A673 (cell line): ENCODE measurements around the gene GJB4. TPM values are rescaled to one million over a fixed set of nuclear protein-coding genes. Genes with fewer than 3 reads are reported as not detected.
"Not testable (repeated sequence)": the region's sequence is repeated elsewhere in the genome, so short reads cannot be mapped to it uniquely, and the experiment has no call there.

Source experiments
- BruUV-seq: library from RNA; stranded (reverse); fragments of 400-500 nt; replicated peaks from 2 replicates; lab custom pipeline; 2021; lab: Mats Ljungman, UMichigan
- CTCF ChIA-PET: fragments of 300-600 bp; sonication (Branson Sonifier 250); formaldehyde crosslinking; loops from one replicate; lab custom pipeline; 2022; ENCODE audit warnings: antibody characterized with exemption; lab: Charles Lee
- POLR2A ChIA-PET: fragments of 300-600 bp; sonication (Branson Sonifier 250); formaldehyde crosslinking; loops from one replicate; lab custom pipeline; 2022; ENCODE audit warnings: antibody characterized with exemption; ENCODE audit not compliant: low non-redundant PET; lab: Charles Lee
- DNase-seq: peaks from one replicate; pipeline ENCODE4 v3.0.0-alpha.2; 2015; ENCODE audit warnings: low spot score
- H3K27ac ChIP-seq: fragments of 200-600 bp; sonication (generic); 2 replicates; pipeline ENCODE4 v1.5.1; 2016; ENCODE audit warnings: mixed run types, low read depth, mild to moderate bottlenecking, mixed read lengths, antibody characterized with exemption, low read length; ENCODE audit not compliant: poor library complexity, severe bottlenecking
- H3K27me3 ChIP-seq: fragments of 200-600 bp; sonication (generic); replicated peaks from 2 replicates; pipeline ENCODE4 v1.6.1; 2017; ENCODE audit warnings: mixed run types, low read depth, mild to moderate bottlenecking, mixed read lengths, antibody characterized with exemption, low read length; ENCODE audit not compliant: insufficient read depth, poor library complexity
- H3K36me3 ChIP-seq: fragments of 200-600 bp; sonication (generic); 2 replicates; pipeline ENCODE4 v1.6.1; 2016; ENCODE audit warnings: mixed run types, mild to moderate bottlenecking, mixed read lengths, antibody characterized with exemption, low read length; ENCODE audit not compliant: insufficient read depth, poor library complexity, severe bottlenecking
- H3K4me1 ChIP-seq: fragments of 200-600 bp; sonication (generic); 2 replicates; pipeline ENCODE4 v1.6.1; 2017; ENCODE audit warnings: mixed run types, mild to moderate bottlenecking, mixed read lengths, antibody characterized with exemption, low read length; ENCODE audit not compliant: insufficient read depth, poor library complexity, severe bottlenecking
- H3K4me3 ChIP-seq: fragments of 200-600 bp; sonication (generic); 2 replicates; pipeline ENCODE4 v1.5.1; 2016; ENCODE audit warnings: low read depth, mixed run types, mild to moderate bottlenecking, mixed read lengths, low read length; ENCODE audit not compliant: poor library complexity, severe bottlenecking
- H3K9me3 ChIP-seq: fragments of 200-600 bp; sonication (generic); 2 replicates; pipeline ENCODE4 v1.6.1; 2016; ENCODE audit warnings: mixed run types, low read depth, mild to moderate bottlenecking, mixed read lengths, antibody characterized with exemption, low read length; ENCODE audit not compliant: poor library complexity, severe bottlenecking
- CTCF ChIP-seq: fragments of 300-800, 200-600 bp; sonication (generic); conservative IDR thresholded peaks from 2 replicates; pipeline ENCODE4 v1.5.1; 2017; ENCODE audit warnings: low read depth, mild to moderate bottlenecking, antibody characterized with exemption, low read length, moderate library complexity, mixed read lengths
- EZH2 ChIP-seq: fragments of 200-600 bp; sonication (generic); IDR thresholded peaks from 2 replicates; pipeline ENCODE4 v1.6.1; 2017; ENCODE audit warnings: borderline replicate concordance, low read depth, mild to moderate bottlenecking, mixed read lengths, antibody characterized with exemption, low read length; ENCODE audit not compliant: poor library complexity, severe bottlenecking
- intact Hi-C: fragments of 100-400 bp; cut with micrococcal nuclease; formaldehyde crosslinking; loops from one replicate; pipeline ENCODE4 v1.10.0; 2022; ENCODE audit not compliant: unreplicated experiment
- total RNA-seq: library from RNA; stranded (reverse); gene quantifications from 2 replicates; pipeline ENCODE4 v1.2.3, GENCODE V29; 2021

The GJB4 gene
- total RNA-seq, 1 experiment from 2014 or later: not detected

- Histone ChIP-seq H3K4me1 (no peaks in the 10 kb centered on the region), H3K27me3 (peaks cover 13% of the 10 kb centered on the region), H3K27ac (no peak overlapping the region), H3K36me3 (no peaks in the 10 kb centered on the region), H3K9me3 (no peaks in the 10 kb centered on the region), H3K4me3 (no peak overlapping the region)
- CTCF ChIA-PET: no interaction called here
- TF ChIP-seq EZH2: no peak
- TF ChIP-seq CTCF: no peak
- POLR2A ChIA-PET: no interaction called here
- DNase-seq: no peak
- intact Hi-C loops: no loop called here
- no TSS peak for BruUV-seq
These were observed 32.7 kb upstream of the GJB4 start for GRCh38 chr1:34726861-34727260.

GRCh38 chr1:34730485-34730884 lies 29.1 kb upstream of the GJB4 start:
- H3K36me3 ChIP-seq: no peaks in the 10 kb centered on the region
- CTCF ChIA-PET: no interaction called here
- no peaks in the 10 kb centered on the region for H3K4me1 ChIP-seq
- no peaks in the 10 kb centered on the region for H3K9me3 ChIP-seq
- intact Hi-C loops: no loop called here
- H3K4me3 ChIP-seq: no peak overlapping the region
- no peak for TF ChIP-seq CTCF
- TF ChIP-seq EZH2: no peak
- POLR2A ChIA-PET: no interaction called here
- no peak for DNase-seq
- no TSS peak for BruUV-seq
- H3K27ac ChIP-seq: no peak overlapping the region
- no peaks in the 10 kb centered on the region for H3K27me3 ChIP-seq

GRCh38 chr1:34732831-34733230 lies 26.7 kb upstream of the GJB4 start:
- CTCF ChIA-PET, intact Hi-C loops, H3K4me3 ChIP-seq, BruUV-seq, H3K27ac ChIP-seq, H3K36me3 ChIP-seq, POLR2A ChIA-PET, H3K27me3 ChIP-seq, DNase-seq, H3K9me3 ChIP-seq, H3K4me1 ChIP-seq: not testable (repeated sequence)

- TF ChIP-seq EZH2 (no peak), CTCF (no peak)
- no TSS peak for BruUV-seq
- ChIA-PET POLR2A (interaction anchor here (0.6 kb wide), 1 partner anchor 9 kb away, joined by 4 read pairs; no protein-coding TSS in a partner anchor), CTCF (no interaction called here)
- H3K9me3 ChIP-seq: no peaks in the 10 kb centered on the region
- no peak for DNase-seq
- H3K36me3 ChIP-seq: no peaks in the 10 kb centered on the region
- H3K4me1 ChIP-seq: no peaks in the 10 kb centered on the region
- intact Hi-C loops: no loop called here
- H3K27me3 ChIP-seq: no peaks in the 10 kb centered on the region
- no peak overlapping the region for H3K4me3 ChIP-seq
- no peak overlapping the region for H3K27ac ChIP-seq
These were observed 22.8 kb upstream of the GJB4 start for GRCh38 chr1:34736692-34737091.

- H3K36me3 ChIP-seq, H3K9me3 ChIP-seq, BruUV-seq, CTCF ChIA-PET, POLR2A ChIA-PET, DNase-seq, H3K27ac ChIP-seq, H3K4me1 ChIP-seq, H3K27me3 ChIP-seq, H3K4me3 ChIP-seq, intact Hi-C loops: not testable (repeated sequence)
These were observed 22.3 kb upstream of the GJB4 start for GRCh38 chr1:34737236-34737635.
